A549 (cell line): Measurements from ENCODE around the gene POLR2F. TPM values are rescaled to one million over a fixed set of nuclear protein-coding genes. Genes with fewer than 3 reads are reported as not detected.

ENCODE experiments used
- ATAC-seq, 2 experiments: fragments of 200-7000 bp in 1 of 2; fragments of >200 bp in 1 of 2; cut with Nextera tagmentation in 1 of 2; cut with Tn5 transposase in 1 of 2; 3 replicates each; pipeline versions ENCODE4 v1.8.0 to v1.9.1; 2018 to 2020; ENCODE audit warnings: mild to moderate bottlenecking in 1 of 2, moderate library complexity in 1 of 2
- CTCF ChIA-PET: fragments of 300-600 bp; sonication (Branson Sonifier 250); formaldehyde crosslinking; extraction: SDS; loops from one replicate; lab custom pipeline; 2021; ENCODE audit warnings: antibody characterized with exemption, inconsistent platforms; lab: Yijun Ruan, JAX
- POLR2A ChIA-PET: fragments of 350-600 bp; formaldehyde crosslinking; extraction: SDS; loops from one replicate; lab custom pipeline; 2021; ENCODE audit warnings: antibody characterized with exemption, inconsistent platforms; lab: Yijun Ruan, JAX
- DNase-seq, 2 experiments: peaks; one replicate each; pipeline versions ENCODE4 v3.0.0 to v3.0.0-alpha.2; 2011 to 2016; ENCODE audit warnings: low read depth in 1 of 2, low spot score in 1 of 2
- FAIRE-seq: peaks from 2 replicates; lab custom pipeline; 2011; peaks lifted over from hg19 to GRCh38; lab: Jason Lieb, UNC
- H3K27ac ChIP-seq, 2 experiments: fragments of >200 bp; sonication (Bioruptor Twin); formaldehyde crosslinking; 3 replicates each; pipeline ENCODE4 v1.5.1; 2016 to 2017
- H3K4me1 ChIP-seq: fragments of >200 bp; sonication (Bioruptor Twin); formaldehyde crosslinking; 3 replicates; pipeline ENCODE4 v1.6.1; 2016
- H3K4me2 ChIP-seq: fragments of >200 bp; sonication (Bioruptor Twin); formaldehyde crosslinking; 3 replicates; pipeline ENCODE4 v1.6.1; 2016
- H3K4me3 ChIP-seq: fragments of >200 bp; sonication (Bioruptor Twin); formaldehyde crosslinking; 3 replicates; pipeline ENCODE4 v1.5.1; 2016
- H3K9me3 ChIP-seq: fragments of >200 bp; sonication (Bioruptor Twin); formaldehyde crosslinking; 3 replicates; pipeline ENCODE4 v1.6.1; 2016
- CBX2 ChIP-seq: fragments of 200-600 bp; sonication (generic); IDR thresholded peaks from 2 replicates; pipeline ENCODE4 v1.6.1; 2016; ENCODE audit warnings: low read depth, mild to moderate bottlenecking, borderline replicate concordance
- CBX8 ChIP-seq: fragments of 200-600 bp; sonication (generic); IDR thresholded peaks from 2 replicates; pipeline ENCODE4 v1.6.1; 2016
- CEBPB ChIP-seq, 2 experiments: fragments of >200 bp in 1 of 2; sonication (Bioruptor Twin) in 1 of 2; formaldehyde crosslinking in 1 of 2; IDR thresholded peaks; 2 replicates each; pipeline ENCODE4 v1.6.1; 2012 to 2016
- CHD2 ChIP-seq: fragments of 150-350 bp; IDR thresholded peaks from 2 replicates; pipeline ENCODE4 v1.6.1; 2014; ENCODE audit warnings: low read length; ENCODE audit not compliant: partially characterized antibody
- CHD4 ChIP-seq: fragments of 200-600 bp; sonication (generic); IDR thresholded peaks from 2 replicates; pipeline ENCODE4 v1.6.1; 2016; ENCODE audit warnings: antibody characterized with exemption, mild to moderate bottlenecking, borderline replicate concordance
- EHF ChIP-seq: fragments of 250-450 bp; sonication (Bioruptor Pico); IDR thresholded peaks from 2 replicates; pipeline ENCODE4 v1.5.0; 2020; ENCODE audit warnings: mild to moderate bottlenecking
- EP300 ChIP-seq, 2 experiments: fragments of >200 bp; sonication (Bioruptor Twin); formaldehyde crosslinking; IDR thresholded peaks; 2 replicates in 1 of 2; 3 replicates in 1 of 2; pipeline ENCODE4 v1.6.1; 2016 to 2017
- FOSB ChIP-seq: fragments of 250-450 bp; sonication (Bioruptor Pico); IDR thresholded peaks from 2 replicates; pipeline ENCODE4 v1.5.0; 2020; ENCODE audit warnings: mild to moderate bottlenecking, moderate library complexity
- GATA3 ChIP-seq: IDR thresholded peaks from 2 replicates; pipeline ENCODE4 v1.6.1; 2012; ENCODE audit warnings: borderline replicate concordance
- HDAC2 ChIP-seq: fragments of 200-600 bp; sonication (generic); IDR thresholded peaks from 2 replicates; pipeline ENCODE4 v1.6.1; 2016
- HOXA7 ChIP-seq: fragments of 250-450 bp; sonication (Bioruptor Pico); IDR thresholded peaks from 2 replicates; pipeline ENCODE4 v1.5.0; 2020; ENCODE audit warnings: mild to moderate bottlenecking, moderate library complexity
- HOXB13 ChIP-seq: fragments of 250-450 bp; sonication (Bioruptor Pico); IDR thresholded peaks from 2 replicates; pipeline ENCODE4 v1.5.0; 2020; ENCODE audit warnings: low read depth, mild to moderate bottlenecking, moderate library complexity
- JUNB ChIP-seq: fragments of >200 bp; sonication (Bioruptor Twin); formaldehyde crosslinking; IDR thresholded peaks from 2 replicates; pipeline ENCODE4 v1.6.1; 2016
- KDM5A ChIP-seq: fragments of 200-600 bp; sonication (generic); IDR thresholded peaks from 2 replicates; pipeline ENCODE4 v1.6.1; 2016; ENCODE audit warnings: antibody characterized with exemption, mild to moderate bottlenecking
- MAFK ChIP-seq: fragments of 450-650 bp; IDR thresholded peaks from 2 replicates; pipeline ENCODE4 v1.6.1; 2014; ENCODE audit not compliant: partially characterized antibody
- MAZ ChIP-seq: fragments of 150-350 bp; IDR thresholded peaks from 2 replicates; pipeline ENCODE4 v1.6.1; 2014; ENCODE audit warnings: antibody characterized with exemption, low read depth, low read length, borderline replicate concordance
- MYC ChIP-seq: IDR thresholded peaks from 2 replicates; pipeline ENCODE4 v1.6.1; 2012; ENCODE audit warnings: mild to moderate bottlenecking, inconsistent platforms, low read length, improper control_type of control experiment, borderline replicate concordance
- NFE2L2 ChIP-seq: fragments of 150-350 bp; conservative IDR thresholded peaks from 2 replicates; pipeline ENCODE4 v1.6.1; 2014; ENCODE audit warnings: low read length
- NPAS2 ChIP-seq: fragments of 250-450 bp; sonication (Bioruptor Pico); IDR thresholded peaks from 2 replicates; pipeline ENCODE4 v1.8.0; 2022; ENCODE audit warnings: mild to moderate bottlenecking, moderate library complexity, borderline replicate concordance
- NR3C1 ChIP-seq: fragments of >200 bp; sonication (Bioruptor Twin); formaldehyde crosslinking; IDR thresholded peaks from 3 replicates; pipeline ENCODE4 v1.6.1; 2017
- SMC3 ChIP-seq: fragments of >200 bp; sonication (Bioruptor Twin); formaldehyde crosslinking; IDR thresholded peaks from 3 replicates; pipeline ENCODE4 v1.6.1; 2018; ENCODE audit warnings: inconsistent platforms
- SREBF2 ChIP-seq: fragments of 450-650 bp; IDR thresholded peaks from 2 replicates; pipeline ENCODE4 v1.6.1; 2014; ENCODE audit warnings: mild to moderate bottlenecking, moderate library complexity
- TFCP2L1 ChIP-seq: fragments of 250-450 bp; sonication (Bioruptor Pico); IDR thresholded peaks from 2 replicates; pipeline ENCODE4 v1.5.0; 2021; ENCODE audit warnings: mild to moderate bottlenecking
- ZFP36 ChIP-seq: fragments of 450-650 bp; IDR thresholded peaks from 2 replicates; pipeline ENCODE4 v1.6.1; 2014; ENCODE audit warnings: borderline replicate concordance; ENCODE audit not compliant: partially characterized antibody
- WGBS: methylation state at CpG from one replicate; pipeline ENCODE4 v1.1.6; 2017; ENCODE audit errors: missing lambda C conversion rate; 5-methylcytosine and 5-hydroxymethylcytosine counted together
- polyA plus RNA-seq, 4 experiments: library from polyadenylated mRNA; depleted of rRNA in 3 of 4; stranded (reverse); fragments of >200 nt; fragmentation: RNase III in 1 of 4; extraction: RNeasy Plus Mini Kit Qiagen cat#74134 plus additional on column Dnase treatment in 1 of 4; gene quantifications; 2 replicates in 3 of 4; 3 replicates in 1 of 4; pipeline ENCODE4 v1.2.3, GENCODE V29; 2011 to 2017
- TF ChIP-seq, protein P1 (sequence below): fragments of 200-600 bp; sonication (generic); IDR thresholded peaks from 2 replicates; pipeline ENCODE4 v1.6.1; 2016; ENCODE audit warnings: antibody characterized with exemption, mild to moderate bottlenecking, moderate library complexity
- TF ChIP-seq, protein P2 (sequence below): fragments of 250-450 bp; sonication (Bioruptor Pico); IDR thresholded peaks from 2 replicates; pipeline ENCODE4 v1.5.0; 2021; ENCODE audit warnings: mild to moderate bottlenecking, moderate library complexity, borderline replicate concordance
- TF ChIP-seq, protein P3 (sequence below): IDR thresholded peaks from 2 replicates; pipeline ENCODE4 v1.6.1; 2012
- TF ChIP-seq, protein P4 (sequence below): IDR thresholded peaks from 2 replicates; pipeline ENCODE4 v1.6.1; 2012
- TF ChIP-seq, protein P5 (sequence below): fragments of 150-350 bp; IDR thresholded peaks from 2 replicates; pipeline ENCODE4 v1.6.1; 2014; ENCODE audit warnings: low read depth, mild to moderate bottlenecking, low read length

Gene POLR2F
- polyA plus RNA-seq, 2 of the 4 experiments (the other 2 are of a cell fraction), result 90.0 to 183 TPM

DNA sequence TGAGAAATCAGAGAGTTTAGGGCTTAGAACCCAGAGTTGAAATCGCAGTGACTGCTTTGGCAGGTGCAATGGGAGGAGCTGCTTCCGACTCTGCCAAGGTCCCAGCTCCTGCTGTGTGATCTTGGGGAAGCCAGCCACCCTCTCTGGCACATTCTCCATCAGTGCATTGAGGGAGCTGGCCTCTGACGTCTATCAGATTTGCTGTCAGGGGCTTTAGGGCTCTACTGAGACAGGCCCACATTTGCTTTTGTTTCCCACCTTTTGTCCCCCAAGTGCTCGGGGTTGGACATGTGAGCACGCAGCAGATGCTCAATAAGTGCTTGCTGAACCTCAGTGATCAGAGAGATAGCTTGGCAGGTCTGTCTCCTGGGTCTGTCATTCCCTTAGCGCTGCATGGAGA, 41.5 kb downstream of the POLR2F start:
- H3K4me2 ChIP-seq, result no peak overlapping the region
- FAIRE-seq (no peak), DNase-seq (no peak), ATAC-seq (no peak)
- WGBS, result 61% methylated on average over 6 of the region's 6 CpGs
- no peak overlapping the region for H3K27ac ChIP-seq
- no peaks in the 10 kb centered on the region for H3K9me3 ChIP-seq
- CTCF ChIA-PET, result interaction anchor here (1.3 to 1.6 kb wide), 3 partner anchors 10 to 178 kb away, joined by 3 to 4 read pairs (median 4); partner anchors contain the start of gene SOX10
- H3K4me1 ChIP-seq, result peaks cover 9% of the 10 kb centered on the region
- TF ChIP-seq, protein P1, sequence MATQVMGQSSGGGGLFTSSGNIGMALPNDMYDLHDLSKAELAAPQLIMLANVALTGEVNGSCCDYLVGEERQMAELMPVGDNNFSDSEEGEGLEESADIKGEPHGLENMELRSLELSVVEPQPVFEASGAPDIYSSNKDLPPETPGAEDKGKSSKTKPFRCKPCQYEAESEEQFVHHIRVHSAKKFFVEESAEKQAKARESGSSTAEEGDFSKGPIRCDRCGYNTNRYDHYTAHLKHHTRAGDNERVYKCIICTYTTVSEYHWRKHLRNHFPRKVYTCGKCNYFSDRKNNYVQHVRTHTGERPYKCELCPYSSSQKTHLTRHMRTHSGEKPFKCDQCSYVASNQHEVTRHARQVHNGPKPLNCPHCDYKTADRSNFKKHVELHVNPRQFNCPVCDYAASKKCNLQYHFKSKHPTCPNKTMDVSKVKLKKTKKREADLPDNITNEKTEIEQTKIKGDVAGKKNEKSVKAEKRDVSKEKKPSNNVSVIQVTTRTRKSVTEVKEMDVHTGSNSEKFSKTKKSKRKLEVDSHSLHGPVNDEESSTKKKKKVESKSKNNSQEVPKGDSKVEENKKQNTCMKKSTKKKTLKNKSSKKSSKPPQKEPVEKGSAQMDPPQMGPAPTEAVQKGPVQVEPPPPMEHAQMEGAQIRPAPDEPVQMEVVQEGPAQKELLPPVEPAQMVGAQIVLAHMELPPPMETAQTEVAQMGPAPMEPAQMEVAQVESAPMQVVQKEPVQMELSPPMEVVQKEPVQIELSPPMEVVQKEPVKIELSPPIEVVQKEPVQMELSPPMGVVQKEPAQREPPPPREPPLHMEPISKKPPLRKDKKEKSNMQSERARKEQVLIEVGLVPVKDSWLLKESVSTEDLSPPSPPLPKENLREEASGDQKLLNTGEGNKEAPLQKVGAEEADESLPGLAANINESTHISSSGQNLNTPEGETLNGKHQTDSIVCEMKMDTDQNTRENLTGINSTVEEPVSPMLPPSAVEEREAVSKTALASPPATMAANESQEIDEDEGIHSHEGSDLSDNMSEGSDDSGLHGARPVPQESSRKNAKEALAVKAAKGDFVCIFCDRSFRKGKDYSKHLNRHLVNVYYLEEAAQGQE, result no peak
- TF ChIP-seq NR3C1, result no peak
- TF ChIP-seq CHD4, result no peak
- TF ChIP-seq, protein P2, sequence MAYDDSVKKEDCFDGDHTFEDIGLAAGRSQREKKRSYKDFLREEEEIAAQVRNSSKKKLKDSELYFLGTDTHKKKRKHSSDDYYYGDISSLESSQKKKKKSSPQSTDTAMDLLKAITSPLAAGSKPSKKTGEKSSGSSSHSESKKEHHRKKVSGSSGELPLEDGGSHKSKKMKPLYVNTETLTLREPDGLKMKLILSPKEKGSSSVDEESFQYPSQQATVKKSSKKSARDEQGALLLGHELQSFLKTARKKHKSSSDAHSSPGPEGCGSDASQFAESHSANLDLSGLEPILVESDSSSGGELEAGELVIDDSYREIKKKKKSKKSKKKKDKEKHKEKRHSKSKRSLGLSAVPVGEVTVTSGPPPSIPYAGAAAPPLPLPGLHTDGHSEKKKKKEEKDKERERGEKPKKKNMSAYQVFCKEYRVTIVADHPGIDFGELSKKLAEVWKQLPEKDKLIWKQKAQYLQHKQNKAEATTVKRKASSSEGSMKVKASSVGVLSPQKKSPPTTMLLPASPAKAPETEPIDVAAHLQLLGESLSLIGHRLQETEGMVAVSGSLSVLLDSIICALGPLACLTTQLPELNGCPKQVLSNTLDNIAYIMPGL (CRISPR knock-in tag), result no peak
- no peak for TF ChIP-seq FOSB (CRISPR knock-in tag)
- no peak for TF ChIP-seq NPAS2
- TF ChIP-seq TFCP2L1 (CRISPR knock-in tag), result no peak
- TF ChIP-seq, protein P3, sequence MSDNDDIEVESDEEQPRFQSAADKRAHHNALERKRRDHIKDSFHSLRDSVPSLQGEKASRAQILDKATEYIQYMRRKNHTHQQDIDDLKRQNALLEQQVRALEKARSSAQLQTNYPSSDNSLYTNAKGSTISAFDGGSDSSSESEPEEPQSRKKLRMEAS, result no peak
- TF ChIP-seq MAZ, result no peak
- TF ChIP-seq SREBF2, result no peak
- TF ChIP-seq MAFK, result no peak
- TF ChIP-seq HOXB13 (CRISPR knock-in tag), result no peak
- TF ChIP-seq, protein P4, sequence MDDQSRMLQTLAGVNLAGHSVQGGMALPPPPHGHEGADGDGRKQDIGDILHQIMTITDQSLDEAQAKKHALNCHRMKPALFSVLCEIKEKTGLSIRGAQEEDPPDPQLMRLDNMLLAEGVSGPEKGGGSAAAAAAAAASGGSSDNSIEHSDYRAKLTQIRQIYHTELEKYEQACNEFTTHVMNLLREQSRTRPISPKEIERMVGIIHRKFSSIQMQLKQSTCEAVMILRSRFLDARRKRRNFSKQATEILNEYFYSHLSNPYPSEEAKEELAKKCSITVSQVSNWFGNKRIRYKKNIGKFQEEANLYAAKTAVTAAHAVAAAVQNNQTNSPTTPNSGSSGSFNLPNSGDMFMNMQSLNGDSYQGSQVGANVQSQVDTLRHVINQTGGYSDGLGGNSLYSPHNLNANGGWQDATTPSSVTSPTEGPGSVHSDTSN, result no peak
- TF ChIP-seq ZFP36, result no peak
- TF ChIP-seq CHD2, result no peak
- TF ChIP-seq MYC, result no peak
- no peak for TF ChIP-seq CEBPB (IDR thresholded peaks at IDR 0.05)
- TF ChIP-seq NFE2L2, result no peak
- no peak for TF ChIP-seq EHF
- H3K4me3 ChIP-seq, result no peak overlapping the region
- POLR2A ChIA-PET, result no interaction called here

DNA sequence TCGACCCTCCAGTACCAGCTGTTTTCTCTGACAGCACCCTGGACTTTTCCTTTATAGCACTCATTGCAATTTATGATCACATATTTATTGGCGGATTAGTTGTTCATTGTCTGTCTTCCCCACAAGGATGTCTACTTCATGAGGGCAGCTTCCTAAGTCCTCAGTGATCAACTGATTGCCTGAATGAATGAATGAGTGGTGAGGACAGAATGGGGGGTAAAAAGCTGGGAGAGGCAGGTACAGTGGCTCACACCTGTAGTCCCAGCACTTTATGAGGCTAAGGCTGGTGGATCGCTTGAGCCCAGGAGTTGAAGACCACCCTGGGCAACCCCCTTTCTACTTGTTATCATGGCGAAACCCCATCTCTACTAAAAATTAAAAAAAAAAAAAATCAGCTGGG, 42.0 kb downstream of the POLR2F start:
- no peak overlapping the region for H3K27ac ChIP-seq
- WGBS, result 72% methylated on average over 4 of the region's 4 CpGs
- H3K4me1 ChIP-seq, result peaks cover 13% of the 10 kb centered on the region
- POLR2A ChIA-PET, result interaction anchor here (0.5 kb wide), 1 partner anchor 188 kb away, joined by 4 read pairs; the partner anchor contains the start of gene GCAT
- H3K4me3 ChIP-seq, result no peak overlapping the region
- ATAC-seq (no peak), FAIRE-seq (no peak), DNase-seq (no peak)
- H3K4me2 ChIP-seq, result no peak overlapping the region
- H3K9me3 ChIP-seq, result no peaks in the 10 kb centered on the region
- CTCF ChIA-PET, result interaction anchor here (1.3 to 1.8 kb wide), 3 partner anchors 30 to 178 kb away, joined by 3 to 4 read pairs (median 4); no protein-coding TSS in a partner anchor
- TF ChIP-seq EHF (no peak), SMC3 (no peak), HOXA7 (no peak), JUNB (no peak), KDM5A (no peak), CBX2 (no peak), HDAC2 (no peak), CBX8 (no peak), GATA3 (no peak), EP300 (IDR thresholded peaks at IDR 0.05) (no peak)
- TF ChIP-seq, protein P1, result no peak
- TF ChIP-seq, protein P5, sequence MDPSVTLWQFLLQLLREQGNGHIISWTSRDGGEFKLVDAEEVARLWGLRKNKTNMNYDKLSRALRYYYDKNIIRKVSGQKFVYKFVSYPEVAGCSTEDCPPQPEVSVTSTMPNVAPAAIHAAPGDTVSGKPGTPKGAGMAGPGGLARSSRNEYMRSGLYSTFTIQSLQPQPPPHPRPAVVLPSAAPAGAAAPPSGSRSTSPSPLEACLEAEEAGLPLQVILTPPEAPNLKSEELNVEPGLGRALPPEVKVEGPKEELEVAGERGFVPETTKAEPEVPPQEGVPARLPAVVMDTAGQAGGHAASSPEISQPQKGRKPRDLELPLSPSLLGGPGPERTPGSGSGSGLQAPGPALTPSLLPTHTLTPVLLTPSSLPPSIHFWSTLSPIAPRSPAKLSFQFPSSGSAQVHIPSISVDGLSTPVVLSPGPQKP, result no peak
